Left ventricle myocardium superior (tissue), 1 donor: ENCODE measurements around the gene LRP11. TPM values are rescaled to one million over a fixed set of nuclear protein-coding genes. Genes with fewer than 3 reads are reported as not detected.
A peak's percentile ranks its signal among the peaks of the same experiment; 100 is the strongest.
"Not testable (repeated sequence)": the region's sequence is repeated elsewhere in the genome, so short reads cannot be mapped to it uniquely, and the experiment has no call there.

ENCODE experiments used
- ATAC-seq: fragments of 200-7000 bp; cut with Tn5 transposase; one replicate; pipeline ENCODE4 v1.9.1; 2020; ENCODE audit warnings: mild to moderate bottlenecking, moderate library complexity
- DNase-seq: peaks from one replicate; pipeline ENCODE4 v3.0.0-alpha.2; 2020
- intact Hi-C: fragments of 100-400 bp; cut with micrococcal nuclease; formaldehyde crosslinking; loops from one replicate; pipeline ENCODE4 v1.11.0; 2022
- total RNA-seq: library from RNA; stranded (reverse); fragmentation: NEBNext Ultra II Directional; extraction: Animal tissue kit (Norgen Biotek cat#: 25700); gene quantifications from one replicate; pipeline ENCODE4 v1.2.1, GENCODE V29; 2021
- donor health status: DM: no; HTN: yes; CAD: no; lungs with severe emphysema.

LRP11 gene
- total RNA-seq, 1 donor from 2014 or later = 21.5 TPM

- ATAC-seq (no peak), DNase-seq (no peak)
- intact Hi-C loops = no loop called here
Observed at GRCh38 chr6:149855040-149855654, 9.0 kb downstream of the LRP11 start.

GRCh38 chr6:149854532-149854931, 9.6 kb downstream of the LRP11 start:
- ATAC-seq (no peak), DNase-seq (no peak)
- intact Hi-C loops = no loop called here

DNA sequence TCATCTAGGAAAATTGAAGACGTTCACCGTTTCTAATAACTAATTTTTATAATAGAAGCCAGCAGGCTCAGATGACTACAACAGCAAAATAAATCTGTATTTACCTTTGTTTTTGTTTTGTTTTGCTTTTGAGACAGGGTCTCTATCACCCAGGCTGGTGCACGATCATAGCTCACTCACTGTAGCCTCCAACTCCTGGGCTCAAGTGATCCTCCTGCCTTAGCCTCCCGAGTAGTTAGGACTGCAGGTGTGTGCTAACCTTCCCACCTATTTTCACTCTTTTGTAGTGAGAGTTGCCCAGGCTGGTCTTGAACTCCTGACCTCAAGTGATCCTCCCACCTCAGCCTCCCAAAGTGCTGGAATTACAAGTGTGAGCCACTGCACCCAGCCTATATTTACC, 10.1 kb downstream of the LRP11 start:
- not testable (repeated sequence) for ATAC-seq

DNA sequence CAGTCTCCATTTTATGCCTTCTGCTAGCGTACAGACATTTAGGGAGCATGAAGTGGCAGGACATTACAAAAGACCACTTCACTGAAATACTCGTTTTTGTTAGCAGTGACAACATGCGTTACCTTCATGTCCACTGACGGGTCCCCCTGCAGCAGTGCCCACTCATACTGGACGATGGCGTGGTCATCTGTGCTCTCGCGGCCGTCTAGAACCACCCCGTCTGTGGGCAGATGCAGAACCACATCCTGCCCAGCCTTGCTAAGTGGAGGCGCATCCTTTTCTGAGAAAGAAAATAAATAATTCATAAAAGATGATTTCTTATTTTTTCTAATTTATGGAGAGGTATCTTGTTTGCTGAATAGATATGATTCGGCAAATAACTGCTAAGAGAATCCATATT, 11.3 kb downstream of the LRP11 start:
- ATAC-seq = no peak

More for the DNA sequence above, 10.1 kb downstream of the LRP11 start:
- DNase-seq, intact Hi-C loops: not testable (repeated sequence)

DNA sequence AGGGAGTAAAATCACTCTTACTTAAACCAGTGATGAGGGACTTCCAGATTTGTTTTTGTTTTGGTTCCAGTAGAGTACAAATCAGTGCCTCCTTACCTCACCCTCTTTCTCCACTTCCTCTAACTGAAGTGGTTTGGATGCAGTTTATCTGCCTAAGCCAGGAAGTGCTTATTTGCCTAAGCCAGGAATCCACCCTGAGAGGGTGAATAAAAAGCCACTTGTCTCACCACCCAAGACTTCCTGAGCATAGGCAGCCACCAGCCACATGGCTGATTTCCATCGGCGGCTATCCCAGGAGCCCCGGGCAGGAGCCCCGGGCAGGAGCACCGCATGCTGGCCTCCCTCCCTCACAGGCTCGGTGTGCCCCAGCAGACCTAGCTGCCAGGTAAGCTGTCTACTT, 12.0 kb downstream of the LRP11 start:
- intact Hi-C loops = no loop called here
- ATAC-seq = peak; percentile 84
- DNase-seq = no peak

More for the DNA sequence above, 11.3 kb downstream of the LRP11 start:
- intact Hi-C loops = no loop called here
- no peak for DNase-seq

- intact Hi-C loops = no loop called here
- no peak for DNase-seq
- ATAC-seq = no peak
Observed at GRCh38 chr6:149851461-149852110, 12.6 kb downstream of the LRP11 start.

DNA sequence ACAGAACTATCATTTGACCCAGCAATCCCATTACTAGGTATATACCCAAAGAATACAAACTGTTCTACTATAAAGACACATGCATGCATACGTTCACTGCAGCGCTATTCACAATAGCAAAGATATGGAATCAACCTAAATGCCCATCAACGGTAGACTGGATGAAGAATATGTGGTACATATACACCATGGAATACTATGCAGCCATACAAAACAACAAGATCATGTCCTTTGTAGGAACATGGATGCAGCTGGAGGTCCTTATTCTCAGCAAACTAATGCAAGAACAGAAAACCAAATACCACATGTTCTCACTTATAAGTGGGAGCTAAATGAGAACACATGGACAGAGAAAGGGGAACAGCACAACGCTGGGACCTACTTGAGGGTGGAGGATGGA, 15.8 kb downstream of the LRP11 start:
- DNase-seq, intact Hi-C loops, ATAC-seq: not testable (repeated sequence)

- no peak for DNase-seq
- intact Hi-C loops = no loop called here
- ATAC-seq = no peak
Observed at GRCh38 chr6:149847939-149848267, 16.3 kb downstream of the LRP11 start.

- intact Hi-C loops = no loop called here
- DNase-seq (no peak), ATAC-seq (no peak)
Observed at GRCh38 chr6:149846321-149846720, 17.8 kb downstream of the LRP11 start.

- no peak for ATAC-seq
- no peak for DNase-seq
- intact Hi-C loops = no loop called here
Observed at GRCh38 chr6:149845549-149845948, 18.6 kb downstream of the LRP11 start.

- intact Hi-C loops = no loop called here
- DNase-seq (no peak), ATAC-seq (no peak)
Observed at GRCh38 chr6:149844480-149844879, 19.7 kb downstream of the LRP11 start.

DNA sequence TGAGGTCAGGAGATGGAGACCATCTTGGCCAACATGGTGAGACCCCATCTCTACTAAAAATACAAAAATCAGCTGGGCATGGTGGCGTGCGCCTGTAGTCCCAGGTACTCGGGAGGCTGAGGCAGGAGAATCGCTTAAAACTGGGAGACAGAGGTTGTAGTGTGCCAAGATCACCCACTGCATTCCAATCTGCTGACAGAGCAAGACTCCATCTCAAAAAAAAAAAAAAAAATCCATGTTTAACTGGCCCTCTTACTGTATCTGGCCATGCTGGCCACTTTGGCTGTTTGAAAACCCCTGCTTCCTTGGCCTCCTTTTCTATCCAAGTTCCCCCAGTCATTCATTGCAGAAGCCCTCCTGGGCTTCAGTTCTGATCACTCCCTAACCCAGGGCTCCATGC, 20.1 kb downstream of the LRP11 start:
- intact Hi-C loops, ATAC-seq: not testable (repeated sequence)

GRCh38 chr6:149843051-149843633, 21.0 kb downstream of the LRP11 start:
- DNase-seq = peak; percentile 53
- ATAC-seq = no peak
- intact Hi-C loops = no loop called here

More for the DNA sequence above, 20.1 kb downstream of the LRP11 start:
- not testable (repeated sequence) for DNase-seq

GRCh38 chr6:149842331-149842730, 21.8 kb downstream of the LRP11 start:
- no peak for ATAC-seq
- no peak for DNase-seq
- intact Hi-C loops = no loop called here

DNA sequence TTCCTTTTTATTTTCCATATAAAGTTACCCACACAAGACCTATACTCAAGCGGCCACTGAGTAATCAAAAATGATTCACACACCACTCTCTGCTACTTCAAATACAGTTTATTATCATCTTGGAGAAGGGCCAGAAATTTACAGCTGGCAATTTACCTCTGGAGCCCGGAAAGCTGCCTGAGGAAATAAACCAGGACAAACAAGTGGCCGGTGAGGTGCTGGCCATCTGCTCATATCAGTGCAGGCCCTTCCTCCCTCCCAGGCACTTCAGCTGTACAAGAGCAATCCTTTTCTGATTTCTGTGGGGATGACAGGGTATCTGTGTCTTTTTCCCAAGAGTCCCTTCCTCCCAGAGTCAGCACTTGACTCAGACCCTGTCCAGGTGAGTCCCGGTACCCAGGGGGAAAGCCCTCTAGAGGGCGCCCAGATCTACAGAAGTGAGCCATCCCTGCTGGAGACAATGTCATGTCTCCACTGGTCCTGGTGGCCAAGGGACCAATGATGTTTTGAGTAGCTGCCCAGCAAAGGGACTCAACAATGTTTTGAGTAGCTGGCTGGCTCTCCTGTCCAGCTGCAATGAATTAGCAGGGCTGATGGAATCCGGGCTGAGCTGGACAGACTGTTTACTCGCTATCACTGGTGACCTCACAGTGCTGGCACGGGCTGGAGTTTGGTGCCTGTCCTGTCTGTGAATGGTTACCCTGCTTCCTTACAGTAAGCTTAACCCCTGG, 23.6 kb downstream of the LRP11 start:
- peak; percentile 91 for DNase-seq
- peak; percentile 99 for ATAC-seq
- intact Hi-C loops = no loop called here

DNA sequence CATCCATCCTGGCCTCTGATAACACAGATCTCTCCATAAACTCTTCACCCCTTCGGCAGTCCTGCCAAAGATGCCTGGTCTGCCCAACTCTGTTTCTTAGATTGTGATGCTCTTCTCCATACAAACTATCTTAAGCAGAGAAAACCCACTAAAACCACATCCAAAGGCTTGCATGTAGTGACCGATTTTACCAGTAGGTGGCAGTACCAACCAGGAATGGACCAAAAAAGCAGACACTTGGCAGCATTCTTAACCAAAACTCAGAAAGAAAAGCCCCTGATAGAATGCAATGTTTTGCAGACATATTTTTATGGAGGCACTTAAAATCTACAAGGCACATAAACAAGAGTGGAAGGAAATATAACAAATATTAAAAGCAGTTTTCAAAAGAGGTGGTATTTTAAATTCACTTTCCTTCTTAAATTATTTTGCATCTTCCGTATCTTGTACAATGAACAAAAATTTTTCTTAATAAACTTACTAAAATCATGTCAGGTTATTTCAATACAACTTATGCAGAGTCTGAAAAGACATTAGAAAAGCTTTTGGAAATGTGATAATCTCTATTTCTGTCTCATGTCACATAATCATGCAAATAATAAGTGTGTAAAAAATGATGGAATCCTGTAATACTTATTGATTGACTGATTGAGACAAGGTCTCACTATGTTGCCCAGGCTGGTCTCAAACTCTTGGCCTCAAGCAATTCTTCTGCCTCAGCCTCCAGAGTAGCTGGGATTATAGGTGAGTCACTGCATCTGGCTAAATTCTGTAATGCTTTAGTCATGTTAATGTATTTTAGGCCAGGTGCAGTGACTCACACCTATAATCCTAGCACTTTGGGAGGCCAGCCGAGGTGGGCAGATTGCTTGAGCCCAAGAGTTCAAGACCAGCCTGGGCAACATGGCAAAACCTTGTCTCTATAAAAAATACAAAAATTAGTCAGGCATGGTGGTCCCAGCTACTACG, 29.4 kb downstream of the LRP11 start:
- ATAC-seq (peak; percentile 34), DNase-seq (no peak)
- intact Hi-C loops = loop anchor here (5.0 kb wide), 1 partner anchor 93 kb away; no protein-coding TSS in a partner anchor

- ATAC-seq (no peak), DNase-seq (no peak)
- intact Hi-C loops = no loop called here
Observed at GRCh38 chr6:149833651-149834050, 30.5 kb downstream of the LRP11 start.

DNA sequence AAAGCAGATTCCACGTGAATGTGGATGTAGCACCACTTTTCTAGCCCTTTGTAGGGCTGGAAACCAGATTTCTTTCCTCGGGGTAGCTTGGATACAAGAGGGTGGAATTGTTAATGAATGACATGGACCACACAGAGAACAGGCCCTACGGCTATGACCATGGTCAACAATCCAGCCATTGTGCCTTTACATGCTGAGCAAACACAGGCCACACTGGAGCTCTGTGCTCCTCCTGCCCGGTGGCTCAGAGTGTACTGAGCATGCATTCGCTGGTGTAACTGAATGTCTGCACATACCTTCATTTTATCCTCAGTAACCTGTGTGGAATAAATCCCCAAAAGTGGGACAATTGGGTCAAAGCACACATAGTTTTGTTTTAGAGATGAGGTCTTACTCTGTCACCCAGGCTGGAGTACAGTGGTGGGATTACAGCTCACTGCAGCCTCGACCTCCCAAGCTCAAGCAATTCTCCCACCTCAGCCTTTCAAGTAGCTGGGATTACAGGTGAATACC, 32.8 kb downstream of the LRP11 start:
- intact Hi-C loops = no loop called here
- DNase-seq = no peak
- ATAC-seq = no peak
